ENCODE results near the gene IL17C. TPM values are rescaled to one million over a fixed set of nuclear protein-coding genes. Genes with fewer than 3 reads are reported as not detected.

IL17C gene
- total and polyA plus RNA-seq, 2 experiments from 2014 or later: 0.57 TPM; not detected in 1

DNA sequence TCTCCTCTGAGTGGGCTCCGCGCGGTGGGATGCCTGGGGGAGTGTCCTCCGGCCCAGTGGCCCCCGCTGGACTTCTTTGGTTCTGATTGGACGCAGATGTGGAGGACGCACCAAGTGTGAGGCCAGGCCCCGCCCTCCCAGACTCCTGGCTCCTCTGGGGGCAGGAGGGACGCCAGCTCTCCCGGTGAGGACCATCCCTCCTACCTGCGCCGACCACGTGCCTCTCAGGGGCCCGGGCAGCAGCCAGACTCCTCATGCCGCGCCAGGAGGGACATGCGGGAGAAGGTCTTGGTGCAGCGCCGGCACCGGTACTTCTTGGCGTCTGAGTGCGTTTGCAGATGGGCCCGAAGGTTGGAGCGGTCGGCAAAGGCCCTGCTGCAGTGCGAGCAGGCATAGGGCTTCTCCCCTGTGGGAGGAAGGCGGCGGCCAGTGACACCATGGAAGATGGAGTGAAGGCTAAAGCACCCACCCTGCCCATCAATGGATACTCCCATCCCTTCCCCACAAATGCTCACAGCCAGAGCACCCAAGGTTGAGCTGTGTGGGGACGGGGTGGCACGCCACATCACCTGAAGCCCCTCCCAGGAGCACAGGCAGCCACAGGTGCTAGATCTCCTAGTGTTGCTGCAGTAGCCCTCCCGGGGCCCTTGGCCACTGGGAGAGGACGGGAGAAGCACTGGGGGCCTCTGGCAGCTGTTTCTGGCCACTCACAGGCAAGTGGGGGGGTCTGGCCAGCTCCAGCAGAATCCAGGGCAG is 40.0 kb downstream of the IL17C start:
- no peak overlapping the region for H3K27ac ChIP-seq
- TF ChIP-seq EZH2 (IDR thresholded peaks at IDR 0.05; ENCODE audit: borderline replicate concordance) (no peak), EZH2phosphoT487 (IDR thresholded peaks at IDR 0.05; ENCODE audit: low read depth, severe bottlenecking, unreplicated experiment) (no peak)
- TF ChIP-seq, protein P1, sequence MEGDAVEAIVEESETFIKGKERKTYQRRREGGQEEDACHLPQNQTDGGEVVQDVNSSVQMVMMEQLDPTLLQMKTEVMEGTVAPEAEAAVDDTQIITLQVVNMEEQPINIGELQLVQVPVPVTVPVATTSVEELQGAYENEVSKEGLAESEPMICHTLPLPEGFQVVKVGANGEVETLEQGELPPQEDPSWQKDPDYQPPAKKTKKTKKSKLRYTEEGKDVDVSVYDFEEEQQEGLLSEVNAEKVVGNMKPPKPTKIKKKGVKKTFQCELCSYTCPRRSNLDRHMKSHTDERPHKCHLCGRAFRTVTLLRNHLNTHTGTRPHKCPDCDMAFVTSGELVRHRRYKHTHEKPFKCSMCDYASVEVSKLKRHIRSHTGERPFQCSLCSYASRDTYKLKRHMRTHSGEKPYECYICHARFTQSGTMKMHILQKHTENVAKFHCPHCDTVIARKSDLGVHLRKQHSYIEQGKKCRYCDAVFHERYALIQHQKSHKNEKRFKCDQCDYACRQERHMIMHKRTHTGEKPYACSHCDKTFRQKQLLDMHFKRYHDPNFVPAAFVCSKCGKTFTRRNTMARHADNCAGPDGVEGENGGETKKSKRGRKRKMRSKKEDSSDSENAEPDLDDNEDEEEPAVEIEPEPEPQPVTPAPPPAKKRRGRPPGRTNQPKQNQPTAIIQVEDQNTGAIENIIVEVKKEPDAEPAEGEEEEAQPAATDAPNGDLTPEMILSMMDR (IDR thresholded peaks at IDR 0.05; ENCODE audit: poor library complexity): no peak
- no peak overlapping the region for H3K4me2 ChIP-seq
- no peak overlapping the region for H3K4me3 ChIP-seq
- H3K36me3 ChIP-seq (replicated peaks; ENCODE audit: insufficient read depth, low read depth): no peaks in the 10 kb centered on the region
- H3K27me3 ChIP-seq: no peaks in the 10 kb centered on the region
- DNase-seq (ENCODE audit: low spot score): no peak
- H3K79me2 ChIP-seq: no peaks in the 10 kb centered on the region
- no peaks in the 10 kb centered on the region for H3K4me1 ChIP-seq (ENCODE audit: insufficient read depth)
- no peaks in the 10 kb centered on the region for H3K9me2 ChIP-seq (replicated peaks; ENCODE audit: insufficient read depth)
- no peaks in the 10 kb centered on the region for H4K20me1 ChIP-seq (ENCODE audit: insufficient read depth, poor library complexity, severe bottlenecking)
- no peaks in the 10 kb centered on the region for H3K9me3 ChIP-seq (ENCODE audit: low read depth)
- no peak overlapping the region for H2AFZ ChIP-seq
- WGBS (ENCODE audit: low lambda C conversion rate, missing lambda C conversion rate): 81% methylated on average over 28 of the region's 32 CpGs

DNA sequence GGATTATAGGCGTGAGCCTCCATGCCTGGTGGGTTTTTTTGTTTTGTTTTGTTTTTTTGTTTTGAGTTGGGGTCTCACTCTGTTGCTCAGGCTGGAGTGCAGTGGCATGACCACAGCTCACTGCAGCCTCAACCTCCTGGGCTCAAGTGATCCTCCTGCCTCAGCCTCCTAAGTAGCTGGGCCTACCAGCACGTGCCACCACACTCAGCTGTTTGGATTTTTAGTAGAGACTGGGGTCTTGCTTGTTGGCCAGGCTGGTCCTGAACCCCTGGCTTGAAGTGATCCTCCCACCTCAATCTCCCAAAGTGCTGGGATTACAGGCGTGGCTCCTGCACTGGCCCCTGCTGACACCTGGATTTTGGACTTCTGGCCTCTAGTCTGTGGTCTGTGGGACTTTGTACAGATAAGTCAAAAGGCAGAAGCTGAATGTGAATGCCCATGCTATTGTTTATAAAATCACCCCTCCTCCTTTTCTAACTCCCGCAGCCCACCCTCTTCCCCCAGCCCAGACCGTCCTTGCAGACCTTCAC is 42.2 kb downstream of the IL17C start:
- H3K9me2 ChIP-seq (replicated peaks; ENCODE audit: insufficient read depth): no peaks in the 10 kb centered on the region
- H3K4me3 ChIP-seq: no peak overlapping the region
- no peaks in the 10 kb centered on the region for H4K20me1 ChIP-seq (ENCODE audit: insufficient read depth, poor library complexity, severe bottlenecking)
- H3K27me3 ChIP-seq: peaks cover 3% of the 10 kb centered on the region
- H3K79me2 ChIP-seq: no peaks in the 10 kb centered on the region
- DNase-seq (ENCODE audit: low spot score): no peak
- no peaks in the 10 kb centered on the region for H3K36me3 ChIP-seq (replicated peaks; ENCODE audit: insufficient read depth, low read depth)
- TF ChIP-seq EZH2phosphoT487 (IDR thresholded peaks at IDR 0.05; ENCODE audit: low read depth, severe bottlenecking, unreplicated experiment): no peak
- TF ChIP-seq EZH2 (IDR thresholded peaks at IDR 0.05; ENCODE audit: borderline replicate concordance): no peak
- TF ChIP-seq, protein P1 (IDR thresholded peaks at IDR 0.05; ENCODE audit: poor library complexity): no peak
- H2AFZ ChIP-seq: no peak overlapping the region
- WGBS (ENCODE audit: low lambda C conversion rate, missing lambda C conversion rate): 81% methylated on average over 5 of the region's 5 CpGs
- H3K4me2 ChIP-seq: no peak overlapping the region
- H3K9me3 ChIP-seq (ENCODE audit: low read depth): no peaks in the 10 kb centered on the region
- no peaks in the 10 kb centered on the region for H3K4me1 ChIP-seq (ENCODE audit: insufficient read depth)
- H3K27ac ChIP-seq: no peak overlapping the region

DNA sequence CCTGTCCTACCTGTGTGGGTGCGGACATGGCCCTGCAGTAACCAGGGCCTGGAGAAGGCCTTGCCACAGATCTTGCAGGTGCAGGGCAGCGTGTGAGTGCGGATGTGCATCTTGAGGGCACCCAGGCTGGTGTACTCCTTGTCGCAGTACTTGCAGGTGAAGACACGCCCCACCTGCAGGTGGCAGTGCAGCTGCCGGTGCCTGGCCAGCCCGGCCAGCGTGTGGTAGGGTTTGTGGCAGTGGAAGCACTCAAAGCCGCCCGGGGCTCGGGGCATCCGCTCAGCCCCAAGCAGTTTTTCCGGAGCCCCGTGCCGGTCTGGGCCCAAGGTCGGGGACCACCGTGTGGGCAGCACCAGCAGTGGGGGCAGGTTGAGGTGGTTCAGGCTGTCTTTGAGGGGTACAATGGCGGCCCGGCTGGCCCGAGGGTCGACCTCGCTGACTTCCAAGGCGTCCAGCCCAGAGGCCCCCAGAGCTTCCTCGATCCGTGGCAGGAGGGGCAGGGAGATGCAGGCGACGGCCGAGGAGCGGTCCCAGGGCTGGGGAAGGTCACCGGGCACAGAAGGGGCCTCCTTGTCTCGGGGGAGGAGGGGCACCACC is 42.8 kb downstream of the IL17C start:
- no peaks in the 10 kb centered on the region for H3K79me2 ChIP-seq
- no peak overlapping the region for H3K27ac ChIP-seq
- no peaks in the 10 kb centered on the region for H3K9me3 ChIP-seq (ENCODE audit: low read depth)
- no peak for DNase-seq (ENCODE audit: low spot score)
- H4K20me1 ChIP-seq (ENCODE audit: insufficient read depth, poor library complexity, severe bottlenecking): no peaks in the 10 kb centered on the region
- peaks cover 3% of the 10 kb centered on the region for H3K27me3 ChIP-seq
- H3K4me1 ChIP-seq (ENCODE audit: insufficient read depth): no peaks in the 10 kb centered on the region
- TF ChIP-seq, protein P1 (IDR thresholded peaks at IDR 0.05; ENCODE audit: poor library complexity): peak; percentile 12
- TF ChIP-seq EZH2 (IDR thresholded peaks at IDR 0.05; ENCODE audit: borderline replicate concordance): no peak
- TF ChIP-seq EZH2phosphoT487 (IDR thresholded peaks at IDR 0.05; ENCODE audit: low read depth, severe bottlenecking, unreplicated experiment): no peak
- H2AFZ ChIP-seq: no peak overlapping the region
- no peaks in the 10 kb centered on the region for H3K9me2 ChIP-seq (replicated peaks; ENCODE audit: insufficient read depth)
- H3K4me3 ChIP-seq: no peak overlapping the region
- 76% methylated on average over 27 of the region's 31 CpGs for WGBS (ENCODE audit: low lambda C conversion rate, missing lambda C conversion rate)
- H3K4me2 ChIP-seq: no peak overlapping the region
- H3K36me3 ChIP-seq (replicated peaks; ENCODE audit: insufficient read depth, low read depth): no peaks in the 10 kb centered on the region
